Omental fat pad (tissue), 4 donors: Measurements from ENCODE around the gene EPS8. TPM values are rescaled to one million over a fixed set of nuclear protein-coding genes. Genes with fewer than 3 reads are reported as not detected.

ENCODE experiments used
- ATAC-seq: fragments of 150-250 bp; one replicate; pipeline ENCODE4 v1.9.1; 2016; ENCODE audit warnings: mild to moderate bottlenecking, moderate library complexity; ENCODE audit not compliant: low FRiP score
- DNase-seq: peaks from one replicate; pipeline ENCODE4 v3.0.0-alpha.2; 2019; ENCODE audit warnings: low spot score
- total RNA-seq, 4 donors: library from RNA; depleted of rRNA; stranded (reverse); fragments of >200 nt; gene quantifications; one replicate each; pipeline ENCODE4 v1.1.0, GENCODE V29; 2016
- TF ChIP-seq, protein P1 (sequence below), 3 donors: fragments of 450-650 bp; IDR thresholded peaks; one replicate each; pipeline ENCODE4 v1.5.1; 2016 to 2017; ENCODE audit warnings: antibody characterized with exemption in 3 of 3, mild to moderate bottlenecking in 3 of 3, moderate library complexity in 2 of 3

EPS8 gene
- total RNA-seq, 4 donors from 2014 or later: 181 to 354 (median 226) TPM

DNA sequence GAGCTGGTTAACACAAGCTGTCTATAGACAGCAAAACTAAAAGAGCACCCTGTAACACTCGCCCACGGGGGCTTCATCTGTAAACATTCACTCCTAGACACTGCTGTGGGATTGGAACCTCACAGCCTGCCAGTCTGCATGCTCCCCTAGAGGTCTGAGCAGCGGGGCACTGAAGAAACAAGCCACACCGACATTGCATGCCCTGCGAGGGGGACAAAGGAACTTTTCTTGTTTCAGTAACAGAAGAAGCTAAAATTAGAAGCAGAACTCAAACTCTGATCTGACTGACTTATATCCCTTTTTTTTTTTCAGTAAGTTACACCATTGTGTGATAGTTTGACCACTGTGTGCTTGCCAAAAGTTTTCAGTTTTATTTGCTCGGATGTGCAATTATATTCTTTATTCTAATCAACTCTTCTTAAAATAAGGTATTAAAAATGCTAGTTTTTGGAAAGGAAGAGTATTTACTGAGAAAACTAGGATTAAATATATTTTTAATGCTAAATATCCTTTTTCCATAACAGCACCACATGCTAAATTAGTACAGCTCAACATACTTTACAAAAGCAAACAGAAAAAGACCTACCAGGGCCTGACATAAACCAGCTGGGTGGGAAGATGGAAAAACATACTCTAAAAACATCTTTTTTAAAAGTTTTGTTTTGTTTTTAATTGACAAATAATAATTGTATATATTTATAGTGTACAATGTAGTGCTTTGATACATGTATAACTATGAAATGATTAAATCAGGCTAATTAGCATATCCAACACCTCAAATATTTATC, 100.2 kb downstream of the EPS8 start:
- DNase-seq (no peak), ATAC-seq (no peak)
- TF ChIP-seq, protein P1, sequence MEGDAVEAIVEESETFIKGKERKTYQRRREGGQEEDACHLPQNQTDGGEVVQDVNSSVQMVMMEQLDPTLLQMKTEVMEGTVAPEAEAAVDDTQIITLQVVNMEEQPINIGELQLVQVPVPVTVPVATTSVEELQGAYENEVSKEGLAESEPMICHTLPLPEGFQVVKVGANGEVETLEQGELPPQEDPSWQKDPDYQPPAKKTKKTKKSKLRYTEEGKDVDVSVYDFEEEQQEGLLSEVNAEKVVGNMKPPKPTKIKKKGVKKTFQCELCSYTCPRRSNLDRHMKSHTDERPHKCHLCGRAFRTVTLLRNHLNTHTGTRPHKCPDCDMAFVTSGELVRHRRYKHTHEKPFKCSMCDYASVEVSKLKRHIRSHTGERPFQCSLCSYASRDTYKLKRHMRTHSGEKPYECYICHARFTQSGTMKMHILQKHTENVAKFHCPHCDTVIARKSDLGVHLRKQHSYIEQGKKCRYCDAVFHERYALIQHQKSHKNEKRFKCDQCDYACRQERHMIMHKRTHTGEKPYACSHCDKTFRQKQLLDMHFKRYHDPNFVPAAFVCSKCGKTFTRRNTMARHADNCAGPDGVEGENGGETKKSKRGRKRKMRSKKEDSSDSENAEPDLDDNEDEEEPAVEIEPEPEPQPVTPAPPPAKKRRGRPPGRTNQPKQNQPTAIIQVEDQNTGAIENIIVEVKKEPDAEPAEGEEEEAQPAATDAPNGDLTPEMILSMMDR (IDR thresholded peaks at IDR 0.05): no peak

DNA sequence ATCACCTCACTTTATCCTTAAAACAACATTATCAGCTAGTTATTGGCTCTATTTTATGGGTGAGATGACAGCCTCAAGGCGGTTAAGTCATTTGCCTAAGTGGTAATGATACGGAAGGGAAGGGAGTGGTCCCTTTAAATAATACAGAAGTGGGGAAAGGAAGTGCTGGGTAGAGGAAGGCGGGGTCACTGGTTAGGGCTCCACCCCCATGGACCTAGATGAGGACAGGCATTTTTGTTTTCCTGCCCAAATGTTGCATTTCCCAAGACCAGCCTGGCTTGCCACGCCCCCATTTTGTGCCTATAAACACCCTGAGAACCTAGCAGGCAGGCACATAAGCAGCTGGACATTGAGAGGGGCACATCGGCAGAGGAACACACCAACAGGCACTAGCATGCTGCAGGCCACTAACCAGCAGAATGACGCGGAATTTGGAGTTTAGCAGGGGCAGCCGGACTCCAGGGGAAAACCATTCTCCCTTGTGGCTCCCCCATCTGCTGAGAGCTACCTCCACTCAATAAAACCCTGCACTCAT, 100.9 kb downstream of the EPS8 start:
- TF ChIP-seq, protein P1 (IDR thresholded peaks at IDR 0.05): no peak
- DNase-seq (no peak), ATAC-seq (no peak)

DNA sequence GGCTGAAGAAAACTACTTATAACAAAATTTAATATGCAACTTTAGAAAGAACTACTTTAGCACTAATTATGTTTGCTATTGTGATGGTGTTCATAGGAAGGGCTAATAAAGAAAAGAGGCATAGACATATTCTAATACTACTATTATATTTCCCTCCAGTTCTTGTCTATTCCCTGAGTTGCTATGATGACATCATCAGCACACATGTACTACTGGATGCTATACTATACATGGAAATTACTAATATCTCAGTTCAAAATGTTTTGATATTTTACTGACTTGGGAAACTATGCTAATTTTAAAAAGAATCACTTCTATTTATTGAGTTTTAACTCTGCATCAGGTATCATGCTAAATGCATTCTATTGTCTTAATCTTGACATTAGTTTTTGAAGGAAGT, 101.6 kb downstream of the EPS8 start:
- TF ChIP-seq, protein P1 (IDR thresholded peaks at IDR 0.05): no peak
- no peak for ATAC-seq
- DNase-seq: no peak

DNA sequence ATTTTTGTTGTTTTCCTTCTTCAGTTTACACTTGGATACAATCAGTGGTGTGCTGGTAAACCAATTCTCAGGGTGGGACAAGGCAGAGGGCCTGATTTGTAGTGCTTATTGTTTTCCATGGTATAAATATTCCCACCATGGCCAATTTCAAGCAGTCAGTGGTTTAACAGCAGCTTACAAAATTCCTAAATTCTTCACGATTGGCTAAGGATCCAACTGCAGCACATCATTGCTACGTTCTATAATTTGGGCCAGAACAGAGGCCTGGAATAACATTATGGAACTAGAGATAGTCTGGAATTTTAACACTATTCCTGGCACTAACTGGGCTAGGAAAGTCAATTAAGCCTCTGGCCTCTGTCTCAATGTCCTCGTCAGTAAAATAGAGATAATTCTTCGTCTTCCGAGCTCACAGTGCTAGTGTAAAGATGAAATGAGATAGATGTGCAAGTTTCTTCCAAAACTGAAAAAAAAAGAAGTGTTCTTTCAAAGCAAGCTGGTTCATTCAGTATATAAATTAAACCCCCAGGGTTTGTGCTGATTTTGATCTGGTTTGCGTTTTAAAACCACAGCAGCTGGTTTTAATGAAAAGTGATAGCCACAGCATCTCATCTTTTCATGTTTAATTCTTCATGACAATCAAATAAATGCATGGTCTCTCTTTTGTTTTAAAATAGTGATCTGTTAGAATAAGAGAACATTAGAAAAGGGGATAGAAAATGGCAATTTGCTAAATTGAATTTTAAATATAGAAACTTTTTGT, 104.1 kb downstream of the EPS8 start:
- ATAC-seq (no peak), DNase-seq (no peak)
- TF ChIP-seq, protein P1 (IDR thresholded peaks at IDR 0.05): no peak

DNA sequence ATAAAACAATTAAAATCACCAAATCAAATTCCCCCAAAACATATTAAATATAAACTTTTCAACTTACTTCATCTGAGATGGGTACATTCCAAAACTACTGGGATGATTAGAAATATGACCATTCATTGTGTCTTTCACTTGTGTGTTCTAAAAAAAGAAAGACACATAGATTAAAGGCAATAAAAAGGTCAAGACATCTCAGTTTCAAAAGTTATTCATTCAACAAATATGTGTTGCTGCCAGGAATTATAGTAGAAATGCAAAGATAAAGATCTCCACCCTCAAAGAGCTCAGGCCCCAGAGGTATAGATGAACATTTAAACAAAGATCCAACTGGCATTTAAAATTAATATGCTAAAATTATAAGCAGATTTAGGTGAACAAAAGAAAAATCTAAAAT, 106.4 kb downstream of the EPS8 start:
- TF ChIP-seq, protein P1 (IDR thresholded peaks at IDR 0.05): no peak
- no peak for DNase-seq
- no peak for ATAC-seq

DNA sequence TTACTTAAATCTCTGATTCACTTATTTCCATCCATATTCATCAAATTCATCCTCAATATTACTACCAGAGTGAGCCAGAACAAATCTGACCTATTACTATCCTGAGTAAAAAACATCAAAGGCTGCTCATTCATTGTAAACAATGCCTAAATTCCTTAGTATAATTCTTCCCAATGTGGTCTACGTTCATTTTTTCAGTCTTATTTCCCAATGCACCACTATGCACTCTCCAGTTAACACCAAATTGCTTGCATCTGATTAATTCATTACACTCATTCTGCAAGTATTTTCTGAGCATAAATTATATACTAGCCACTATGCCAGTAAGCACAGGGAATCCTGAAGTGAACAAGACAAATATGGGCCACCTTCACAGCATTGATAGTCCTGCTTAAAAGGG, 110.0 kb downstream of the EPS8 start:
- DNase-seq (no peak), ATAC-seq (no peak)
- TF ChIP-seq, protein P1 (IDR thresholded peaks at IDR 0.05): no peak
